CD4-positive, alpha-beta T cell treated with Interleukin-1 beta for 1 hour (primary cell): ENCODE results near the gene PRR13.
"Not testable (repeated sequence)": the region's sequence is repeated elsewhere in the genome, so short reads cannot be mapped to it uniquely, and the experiment has no call there.

Source experiments
- DNase-seq, 2 donors: peaks; one replicate each; pipeline ENCODE4 v3.0.0-alpha.2; 2020 to 2022

PRR13 gene

GRCh38 chr12:53474819-53475218 is 33.3 kb downstream of the PRR13 start:
- DNase-seq = no peak

DNA sequence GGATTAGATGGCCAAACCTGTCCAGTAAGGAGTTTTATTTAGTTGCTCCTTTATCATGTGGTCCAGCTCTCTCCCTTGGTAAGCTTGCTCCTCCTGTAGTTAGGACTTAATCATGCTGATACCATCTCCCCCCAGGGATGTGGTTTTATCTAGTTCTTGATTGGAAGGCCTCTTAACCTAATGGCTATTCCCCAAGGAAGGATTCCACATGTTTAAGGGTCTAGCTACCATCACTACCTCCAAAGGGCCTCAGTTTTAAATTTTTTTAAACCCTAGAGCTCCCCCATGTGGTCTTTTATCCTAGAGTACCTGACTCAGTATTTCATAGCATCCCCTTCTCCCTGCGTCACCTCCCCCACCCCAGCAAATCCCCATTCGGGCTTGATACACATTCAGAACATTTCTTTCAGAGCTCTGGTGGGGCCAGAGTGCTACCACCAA is 35.3 kb downstream of the PRR13 start:
- DNase-seq = peak in 1 of 2 donors; percentile 40

DNA sequence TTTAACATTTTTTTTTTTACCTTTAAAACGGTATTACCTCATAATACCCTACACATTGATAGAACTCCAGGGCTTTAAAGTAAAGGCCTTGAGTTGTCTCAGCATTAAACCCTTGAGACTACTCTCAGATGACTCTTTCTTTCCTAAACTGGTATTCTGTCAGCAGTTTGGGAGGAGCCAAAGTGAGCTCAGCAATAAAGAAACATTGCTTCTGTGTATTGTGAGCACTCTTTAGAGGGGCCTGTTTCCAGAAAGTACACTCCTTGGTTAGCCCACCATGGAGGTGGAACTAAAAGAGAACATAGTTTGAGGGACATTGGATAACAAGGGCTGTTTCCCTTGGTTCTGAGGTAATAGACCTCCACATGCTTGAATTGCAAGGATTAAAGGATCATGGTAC is 37.3 kb downstream of the PRR13 start:
- DNase-seq = no peak

GRCh38 chr12:53479331-53479730 is 37.8 kb downstream of the PRR13 start:
- DNase-seq = no peak

DNA sequence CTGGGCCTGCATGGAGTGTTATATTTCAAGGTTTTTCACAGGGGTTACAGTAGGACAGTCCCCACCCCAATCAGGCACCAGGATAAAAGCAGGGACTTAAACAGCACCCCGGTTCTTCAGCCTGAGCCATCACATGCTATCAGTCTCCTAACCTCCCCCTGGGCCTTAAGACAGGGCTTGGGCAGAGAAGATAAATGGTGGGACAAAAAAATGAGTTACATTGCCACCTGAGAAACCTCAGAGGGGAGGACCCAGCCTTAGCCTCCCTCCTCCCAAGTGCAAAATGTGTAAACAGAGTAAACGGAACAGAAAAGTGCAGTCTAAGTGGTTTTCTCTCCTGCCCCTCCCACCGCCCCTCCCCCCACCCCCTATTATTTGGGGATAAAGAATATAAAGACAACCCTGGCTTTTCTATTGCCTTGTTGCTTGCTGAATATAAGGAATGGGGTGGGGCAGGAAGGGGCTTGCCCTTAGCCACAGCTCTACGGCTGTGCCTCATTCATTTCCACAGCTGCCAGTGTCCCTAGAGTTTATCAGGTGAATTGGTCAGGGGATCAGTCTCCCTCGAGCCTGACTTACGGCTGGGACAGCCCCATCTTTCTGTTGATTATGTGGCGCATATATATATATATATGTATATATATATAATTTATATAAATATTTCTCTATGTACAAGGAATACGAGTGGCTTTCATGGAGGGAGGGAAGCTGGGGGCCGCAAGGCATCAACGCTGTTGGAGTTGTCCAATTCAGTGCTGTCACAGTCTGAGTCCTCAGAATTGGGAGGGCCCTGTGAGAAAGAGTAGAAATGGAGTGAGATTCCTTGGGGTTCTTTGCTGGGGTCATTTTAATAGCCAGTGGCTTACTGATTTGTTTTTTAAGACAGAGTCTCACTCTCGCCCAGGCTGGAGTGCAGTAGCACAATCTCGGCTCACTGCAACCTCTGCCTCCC is 39.2 kb downstream of the PRR13 start:
- no peak for DNase-seq

DNA sequence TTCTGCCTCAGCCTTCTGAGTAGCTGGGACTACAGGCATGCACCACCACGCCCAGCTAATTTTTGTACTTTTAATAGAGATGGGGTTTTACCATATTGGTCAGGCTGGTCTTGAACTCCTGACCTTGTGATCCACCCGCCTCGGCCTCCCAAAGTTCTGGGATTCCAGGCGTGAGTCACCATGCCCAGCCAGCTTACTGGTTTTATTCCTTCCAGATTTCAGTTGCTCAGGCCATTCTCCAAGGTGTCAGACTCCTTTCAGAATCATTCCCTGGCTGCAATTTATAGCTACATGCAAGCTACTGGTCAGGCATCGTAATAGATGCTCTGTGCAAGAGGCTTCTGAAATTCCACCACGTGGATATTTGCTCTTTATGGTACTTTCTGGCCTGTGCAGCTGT is 39.9 kb downstream of the PRR13 start:
- not testable (repeated sequence) for DNase-seq

- DNase-seq = peak in 1 of 2 donors; percentile 18
Measured at GRCh38 chr12:53481939-53482586, 40.5 kb downstream of the PRR13 start.

DNA sequence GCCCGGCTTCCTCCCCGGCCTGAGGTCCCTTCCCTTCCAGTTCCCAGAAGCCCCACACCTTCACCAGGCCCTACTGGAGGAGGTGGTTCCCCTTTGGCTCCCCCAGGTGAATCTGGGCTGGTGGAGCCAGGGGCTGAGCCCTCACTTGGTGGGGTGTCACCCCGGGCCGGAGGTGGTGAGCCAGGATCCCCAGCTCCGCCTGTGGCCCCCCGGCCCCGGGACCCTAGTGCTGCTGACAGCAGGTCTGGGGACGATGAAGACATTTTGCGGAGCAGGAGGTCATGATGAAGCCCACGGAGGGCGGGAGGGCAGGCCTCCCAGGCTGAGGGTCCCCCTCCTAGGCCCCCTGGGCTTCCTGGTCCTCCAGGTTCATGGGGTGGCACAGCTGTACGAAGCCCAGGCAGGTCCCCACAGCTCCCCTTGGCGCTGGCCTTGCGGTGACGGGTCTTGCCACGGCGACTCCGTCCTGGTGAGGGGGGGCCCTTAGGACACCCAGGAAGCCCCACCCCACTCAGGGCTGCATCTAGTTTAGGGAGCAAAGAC is 41.2 kb downstream of the PRR13 start:
- no peak for DNase-seq

GRCh38 chr12:53483225-53483978 is 41.9 kb downstream of the PRR13 start:
- no peak for DNase-seq

GRCh38 chr12:53483979-53484377 is 42.4 kb downstream of the PRR13 start:
- no peak for DNase-seq

DNA sequence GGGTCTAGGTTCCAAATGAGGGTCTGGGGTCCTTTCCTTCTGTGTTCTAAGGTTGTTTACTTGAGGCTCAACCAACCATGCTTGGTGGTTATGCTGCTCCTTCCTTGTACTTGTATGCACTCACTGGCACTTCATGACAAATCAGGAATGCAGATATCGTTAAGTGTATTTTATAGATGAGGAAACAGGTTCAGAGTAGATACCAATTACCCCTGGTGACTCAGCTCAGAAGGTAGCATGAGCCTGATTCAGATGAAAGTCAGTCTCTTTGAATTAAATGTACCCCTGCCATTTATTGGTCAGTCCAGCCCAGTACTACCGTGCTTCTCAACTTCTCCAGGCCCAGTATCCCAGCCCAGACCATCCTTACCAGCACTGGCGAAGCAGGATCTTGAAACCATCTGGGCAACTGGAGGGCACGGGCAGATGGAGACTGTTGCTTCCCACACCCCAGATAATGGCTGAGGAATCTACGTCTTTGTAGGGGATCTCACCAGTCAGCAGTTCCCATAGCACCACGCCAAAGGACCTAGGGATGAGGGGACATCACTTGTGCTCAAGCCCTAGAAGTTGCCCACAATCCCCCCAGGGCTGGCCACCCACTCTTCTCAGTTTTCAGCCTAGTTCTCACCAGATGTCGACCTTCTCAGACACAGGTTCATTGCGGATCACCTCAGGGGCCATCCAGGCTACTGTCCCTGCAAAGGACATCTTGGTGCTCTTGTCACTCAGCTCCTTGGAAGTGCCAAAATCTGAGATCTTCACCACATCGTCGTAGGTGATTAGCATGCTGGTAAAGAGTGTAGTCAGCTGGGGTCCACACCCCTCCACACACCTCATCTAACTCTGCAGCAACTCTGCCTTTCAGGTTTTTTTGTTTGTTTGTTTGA is 43.4 kb downstream of the PRR13 start:
- no peak for DNase-seq

GRCh38 chr12:53485955-53486735 is 44.6 kb downstream of the PRR13 start:
- no peak for DNase-seq

- no peak for DNase-seq
Measured at GRCh38 chr12:53486736-53487487, 45.4 kb downstream of the PRR13 start.

DNA sequence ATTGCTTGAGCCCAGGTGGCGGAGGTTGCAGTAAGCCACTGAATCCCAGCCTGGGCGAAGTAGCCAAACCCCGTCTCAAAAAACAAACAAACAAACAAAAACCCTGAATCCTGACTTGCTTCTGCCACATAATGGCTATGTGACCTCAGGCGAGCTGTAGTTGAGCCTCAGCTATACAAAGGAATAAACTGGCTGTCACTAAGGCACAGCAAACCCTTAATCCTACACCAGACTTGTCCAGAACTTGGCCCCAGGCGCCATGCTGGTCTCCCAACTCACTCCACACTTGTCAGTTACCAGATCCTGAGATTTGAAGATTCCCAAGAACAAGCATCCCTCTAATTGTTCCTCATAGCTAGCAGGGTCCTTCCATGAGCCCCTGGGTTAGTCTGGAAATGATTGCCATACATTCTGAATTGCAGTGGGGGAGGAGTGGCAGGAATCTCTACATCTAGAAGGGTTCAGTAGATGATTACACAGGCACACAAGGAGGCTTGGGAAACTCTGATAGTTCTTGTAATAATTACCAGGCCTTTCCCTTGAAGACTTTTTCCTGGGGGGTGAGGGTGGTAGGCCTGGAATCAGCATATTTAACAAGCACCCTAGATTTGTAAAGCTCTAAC is 47.8 kb downstream of the PRR13 start:
- DNase-seq = no peak

DNA sequence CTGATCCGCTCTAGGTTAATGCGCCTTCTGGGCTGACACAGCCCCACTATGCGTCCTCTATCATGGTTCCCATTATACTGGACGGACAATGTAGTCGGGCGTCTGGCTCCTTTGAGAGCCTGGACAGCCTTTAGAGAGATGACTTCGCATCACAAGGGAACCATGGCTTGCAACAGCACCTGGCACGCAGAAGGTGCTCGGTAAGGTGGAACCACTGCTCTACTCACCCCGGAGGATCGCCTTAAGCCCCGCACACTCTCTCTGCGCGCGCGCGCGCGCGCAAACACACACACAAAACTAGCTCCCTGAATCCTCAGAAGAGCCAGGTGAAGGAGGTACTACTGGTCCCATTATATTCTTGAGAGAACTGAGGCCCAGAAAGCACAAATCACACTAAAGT is 50.7 kb downstream of the PRR13 start:
- DNase-seq = peak in 1 of 2 donors; percentile 20

DNA sequence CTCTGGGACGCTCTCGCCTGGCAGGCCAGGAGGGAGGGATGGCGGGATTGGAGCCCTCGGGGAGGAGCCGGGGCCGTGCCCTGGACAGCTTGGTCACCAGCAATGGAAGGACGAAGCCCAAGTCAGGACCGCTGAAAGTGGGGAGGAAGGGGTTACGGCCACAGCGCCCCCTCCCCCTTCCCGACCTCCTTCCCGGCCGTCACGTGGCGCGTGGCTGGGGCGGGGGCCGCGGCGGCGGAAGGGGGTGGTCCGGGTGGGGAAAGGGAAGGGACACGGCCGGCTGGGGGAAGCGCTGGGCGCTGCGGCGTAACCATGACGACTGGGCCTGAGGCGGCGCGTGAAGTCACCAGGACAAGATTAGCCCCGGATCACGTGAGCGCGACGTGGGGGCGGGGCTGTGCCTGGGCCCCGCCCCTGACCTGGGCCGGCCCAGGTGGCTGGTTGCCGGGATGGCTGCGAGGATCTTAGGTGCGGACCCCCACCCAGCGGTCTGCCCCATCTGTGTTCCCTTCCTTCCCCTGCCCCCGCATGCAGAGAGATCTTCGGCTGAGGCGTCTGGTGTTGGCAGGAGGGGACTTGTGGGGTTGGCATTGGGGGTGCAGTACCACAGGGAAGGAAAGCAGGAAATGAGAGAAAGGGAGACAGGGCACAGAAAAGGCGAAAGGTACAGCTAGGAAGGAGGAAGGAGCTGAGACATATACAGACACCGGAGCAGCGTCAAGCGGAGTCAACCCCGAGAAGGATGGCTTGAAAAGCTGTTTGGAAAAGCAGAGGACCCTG is 51.5 kb downstream of the PRR13 start:
- peak; percentile 90 to 91 for DNase-seq

GRCh38 chr12:53493610-53494391 is 52.3 kb downstream of the PRR13 start:
- DNase-seq = no peak
